Measurements from ENCODE around the gene RPS15A. TPM values are rescaled to one million over a fixed set of nuclear protein-coding genes. Genes with fewer than 3 reads are reported as not detected.
"Not testable (repeated sequence)": the region's sequence is repeated elsewhere in the genome, so short reads cannot be mapped to it uniquely, and the experiment has no call there.

The RPS15A gene
- polyA plus RNA-seq, 1 donor from 2014 or later = 3,296 TPM

- H3K9me3 ChIP-seq (ENCODE audit: low read length); H3K9me2 ChIP-seq (ENCODE audit: insufficient read depth, low read length); H3K4me3 ChIP-seq (ENCODE audit: low read length); H4K20me1 ChIP-seq (ENCODE audit: insufficient read depth); H3K9ac ChIP-seq (ENCODE audit: low read length); H3K4me2 ChIP-seq (ENCODE audit: low read length); H3K27ac ChIP-seq (ENCODE audit: low read length); H3K36me3 ChIP-seq (ENCODE audit: insufficient read depth, low read length); H3K79me2 ChIP-seq (replicated peaks; ENCODE audit: insufficient read depth, low read length); H2AFZ ChIP-seq (ENCODE audit: low read depth, low read length); H3F3A ChIP-seq (ENCODE audit: insufficient read depth, low read length, poor library complexity, severe bottlenecking); H3K27me3 ChIP-seq (ENCODE audit: insufficient read depth, low read depth, low read length): not testable (repeated sequence)
These were observed 27.4 kb downstream of the RPS15A start for GRCh38 chr16:18762713-18763112.

- H3K4me2 ChIP-seq (ENCODE audit: low read length); H4K20me1 ChIP-seq (ENCODE audit: insufficient read depth); H3K9me3 ChIP-seq (ENCODE audit: low read length); H3K27ac ChIP-seq (ENCODE audit: low read length); H3K79me2 ChIP-seq (replicated peaks; ENCODE audit: insufficient read depth, low read length); H3F3A ChIP-seq (ENCODE audit: insufficient read depth, low read length, poor library complexity, severe bottlenecking); H3K9ac ChIP-seq (ENCODE audit: low read length); H3K4me3 ChIP-seq (ENCODE audit: low read length); H3K36me3 ChIP-seq (ENCODE audit: insufficient read depth, low read length); H3K27me3 ChIP-seq (ENCODE audit: insufficient read depth, low read depth, low read length); H3K9me2 ChIP-seq (ENCODE audit: insufficient read depth, low read length); H2AFZ ChIP-seq (ENCODE audit: low read depth, low read length): not testable (repeated sequence)
- TF ChIP-seq RAD21 (conservative IDR thresholded peaks at IDR 0.05) = peak; percentile 75
- TF ChIP-seq, protein P1, sequence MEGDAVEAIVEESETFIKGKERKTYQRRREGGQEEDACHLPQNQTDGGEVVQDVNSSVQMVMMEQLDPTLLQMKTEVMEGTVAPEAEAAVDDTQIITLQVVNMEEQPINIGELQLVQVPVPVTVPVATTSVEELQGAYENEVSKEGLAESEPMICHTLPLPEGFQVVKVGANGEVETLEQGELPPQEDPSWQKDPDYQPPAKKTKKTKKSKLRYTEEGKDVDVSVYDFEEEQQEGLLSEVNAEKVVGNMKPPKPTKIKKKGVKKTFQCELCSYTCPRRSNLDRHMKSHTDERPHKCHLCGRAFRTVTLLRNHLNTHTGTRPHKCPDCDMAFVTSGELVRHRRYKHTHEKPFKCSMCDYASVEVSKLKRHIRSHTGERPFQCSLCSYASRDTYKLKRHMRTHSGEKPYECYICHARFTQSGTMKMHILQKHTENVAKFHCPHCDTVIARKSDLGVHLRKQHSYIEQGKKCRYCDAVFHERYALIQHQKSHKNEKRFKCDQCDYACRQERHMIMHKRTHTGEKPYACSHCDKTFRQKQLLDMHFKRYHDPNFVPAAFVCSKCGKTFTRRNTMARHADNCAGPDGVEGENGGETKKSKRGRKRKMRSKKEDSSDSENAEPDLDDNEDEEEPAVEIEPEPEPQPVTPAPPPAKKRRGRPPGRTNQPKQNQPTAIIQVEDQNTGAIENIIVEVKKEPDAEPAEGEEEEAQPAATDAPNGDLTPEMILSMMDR (IDR thresholded peaks at IDR 0.05; ENCODE audit: poor library complexity, severe bottlenecking) = peak; percentile 70
- peak; percentile 73 for TF ChIP-seq SMC3 (conservative IDR thresholded peaks at IDR 0.05; ENCODE audit: poor library complexity)
These were observed 30.3 kb downstream of the RPS15A start for GRCh38 chr16:18759598-18760520.

GRCh38 chr16:18757960-18758660 is 32.0 kb downstream of the RPS15A start:
- H3K9me3 ChIP-seq (ENCODE audit: low read length); H3K9me2 ChIP-seq (ENCODE audit: insufficient read depth, low read length); H2AFZ ChIP-seq (ENCODE audit: low read depth, low read length); H3K4me3 ChIP-seq (ENCODE audit: low read length); H3K27me3 ChIP-seq (ENCODE audit: insufficient read depth, low read depth, low read length); H4K20me1 ChIP-seq (ENCODE audit: insufficient read depth); H3K4me2 ChIP-seq (ENCODE audit: low read length); H3K27ac ChIP-seq (ENCODE audit: low read length); H3K36me3 ChIP-seq (ENCODE audit: insufficient read depth, low read length); H3K9ac ChIP-seq (ENCODE audit: low read length); H3F3A ChIP-seq (ENCODE audit: insufficient read depth, low read length, poor library complexity, severe bottlenecking); H3K79me2 ChIP-seq (replicated peaks; ENCODE audit: insufficient read depth, low read length): not testable (repeated sequence)

- H2AFZ ChIP-seq (ENCODE audit: low read depth, low read length); H3K4me2 ChIP-seq (ENCODE audit: low read length); H4K20me1 ChIP-seq (ENCODE audit: insufficient read depth); H3K36me3 ChIP-seq (ENCODE audit: insufficient read depth, low read length); H3K79me2 ChIP-seq (replicated peaks; ENCODE audit: insufficient read depth, low read length); H3F3A ChIP-seq (ENCODE audit: insufficient read depth, low read length, poor library complexity, severe bottlenecking); H3K9ac ChIP-seq (ENCODE audit: low read length); H3K27me3 ChIP-seq (ENCODE audit: insufficient read depth, low read depth, low read length); H3K4me3 ChIP-seq (ENCODE audit: low read length); H3K9me3 ChIP-seq (ENCODE audit: low read length); H3K27ac ChIP-seq (ENCODE audit: low read length); H3K9me2 ChIP-seq (ENCODE audit: insufficient read depth, low read length): not testable (repeated sequence)
These were observed 33.5 kb downstream of the RPS15A start for GRCh38 chr16:18756639-18757038.

DNA sequence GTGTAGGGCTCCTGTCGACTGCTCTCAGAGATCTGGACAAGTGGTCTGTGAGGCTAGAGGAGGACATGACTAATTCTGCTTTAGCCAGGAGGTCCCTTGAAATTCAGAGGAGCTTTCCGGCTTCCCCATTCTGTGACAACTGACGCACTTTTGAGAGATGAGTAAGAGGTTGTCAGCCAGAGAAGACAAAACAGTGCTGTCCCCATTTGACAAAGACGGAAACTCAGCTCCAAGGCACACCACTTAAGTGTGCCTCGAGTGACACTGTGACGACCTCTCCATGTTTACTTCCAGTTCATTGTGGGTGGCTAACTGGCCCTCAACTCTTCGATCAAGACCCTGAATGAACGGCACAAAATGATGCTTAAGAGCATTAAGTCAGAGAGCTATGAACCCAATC is 47.3 kb downstream of the RPS15A start:
- H3K9me2 ChIP-seq (ENCODE audit: insufficient read depth, low read length); H3K4me2 ChIP-seq (ENCODE audit: low read length); H3K27ac ChIP-seq (ENCODE audit: low read length); H3K9ac ChIP-seq (ENCODE audit: low read length); H3K79me2 ChIP-seq (replicated peaks; ENCODE audit: insufficient read depth, low read length); H3F3A ChIP-seq (ENCODE audit: insufficient read depth, low read length, poor library complexity, severe bottlenecking); H2AFZ ChIP-seq (ENCODE audit: low read depth, low read length); H4K20me1 ChIP-seq (ENCODE audit: insufficient read depth); H3K27me3 ChIP-seq (ENCODE audit: insufficient read depth, low read depth, low read length); H3K4me3 ChIP-seq (ENCODE audit: low read length); H3K9me3 ChIP-seq (ENCODE audit: low read length); H3K36me3 ChIP-seq (ENCODE audit: insufficient read depth, low read length): not testable (repeated sequence)

GRCh38 chr16:18740027-18740426 is 50.1 kb downstream of the RPS15A start:
- not testable (repeated sequence) for H3K4me3 ChIP-seq (ENCODE audit: low read length); H3K9me3 ChIP-seq (ENCODE audit: low read length); H3K9me2 ChIP-seq (ENCODE audit: insufficient read depth, low read length); H4K20me1 ChIP-seq (ENCODE audit: insufficient read depth); H3K36me3 ChIP-seq (ENCODE audit: insufficient read depth, low read length); H3K27me3 ChIP-seq (ENCODE audit: insufficient read depth, low read depth, low read length); H3K79me2 ChIP-seq (replicated peaks; ENCODE audit: insufficient read depth, low read length); H2AFZ ChIP-seq (ENCODE audit: low read depth, low read length); H3F3A ChIP-seq (ENCODE audit: insufficient read depth, low read length, poor library complexity, severe bottlenecking); H3K27ac ChIP-seq (ENCODE audit: low read length); H3K4me2 ChIP-seq (ENCODE audit: low read length); H3K9ac ChIP-seq (ENCODE audit: low read length)

DNA sequence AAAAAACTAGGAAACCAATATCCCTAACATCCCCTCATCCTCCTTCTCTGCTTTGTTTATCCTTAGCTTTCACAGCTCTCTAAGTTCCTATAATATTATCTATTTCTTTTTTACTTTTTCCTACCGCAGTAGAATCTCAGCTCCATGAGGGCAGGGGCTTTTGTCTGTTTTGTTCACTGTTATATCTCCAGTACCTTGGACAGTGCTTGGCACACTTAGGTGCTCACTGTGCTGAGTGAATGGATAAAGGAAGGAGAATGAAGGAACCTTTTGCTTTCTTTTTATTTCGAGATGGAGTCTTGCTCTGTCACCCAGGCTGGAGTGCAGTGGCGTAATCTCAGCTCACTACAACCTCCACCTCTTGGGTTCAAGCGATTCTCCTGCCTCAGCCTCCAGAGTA is 51.4 kb downstream of the RPS15A start:
- H3K27me3 ChIP-seq (ENCODE audit: insufficient read depth, low read depth, low read length); H3K4me3 ChIP-seq (ENCODE audit: low read length); H4K20me1 ChIP-seq (ENCODE audit: insufficient read depth); H3K4me2 ChIP-seq (ENCODE audit: low read length); H3K79me2 ChIP-seq (replicated peaks; ENCODE audit: insufficient read depth, low read length); H3F3A ChIP-seq (ENCODE audit: insufficient read depth, low read length, poor library complexity, severe bottlenecking); H3K9me3 ChIP-seq (ENCODE audit: low read length); H3K9me2 ChIP-seq (ENCODE audit: insufficient read depth, low read length); H3K36me3 ChIP-seq (ENCODE audit: insufficient read depth, low read length); H3K27ac ChIP-seq (ENCODE audit: low read length); H3K9ac ChIP-seq (ENCODE audit: low read length); H2AFZ ChIP-seq (ENCODE audit: low read depth, low read length): not testable (repeated sequence)
